HG02571 (cell line): Measurements from ENCODE around the gene NEB.
"Not testable (repeated sequence)": the region's sequence is repeated elsewhere in the genome, so short reads cannot be mapped to it uniquely, and the experiment has no call there.

Source experiments
- ATAC-seq: cut with Tn5 transposase; IDR thresholded peaks from one replicate; pipeline ENCODE4 v1.9.1; 2021; ENCODE audit warnings: mild to moderate bottlenecking, moderate library complexity; ENCODE audit not compliant: unreplicated experiment

NEB gene

DNA sequence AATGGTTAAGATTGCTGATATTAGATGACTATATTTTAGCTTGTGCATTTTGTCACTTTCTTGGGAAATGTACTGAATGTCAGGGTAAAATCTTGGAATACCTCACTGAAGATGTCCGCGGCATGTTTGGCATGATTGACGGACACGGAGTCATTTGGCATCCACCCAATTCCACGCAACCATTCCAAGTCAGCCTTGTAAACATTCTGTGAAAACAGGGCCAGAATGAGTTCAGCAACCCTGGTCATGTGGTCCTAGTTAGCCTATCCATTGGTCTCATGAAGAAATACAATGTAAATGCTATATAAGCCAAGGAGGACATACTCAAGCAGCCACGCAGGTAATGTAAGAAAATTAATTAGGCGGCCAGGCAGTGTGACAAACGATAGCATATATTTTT lies 165.1 kb downstream of the NEB start:
- no peak for ATAC-seq

DNA sequence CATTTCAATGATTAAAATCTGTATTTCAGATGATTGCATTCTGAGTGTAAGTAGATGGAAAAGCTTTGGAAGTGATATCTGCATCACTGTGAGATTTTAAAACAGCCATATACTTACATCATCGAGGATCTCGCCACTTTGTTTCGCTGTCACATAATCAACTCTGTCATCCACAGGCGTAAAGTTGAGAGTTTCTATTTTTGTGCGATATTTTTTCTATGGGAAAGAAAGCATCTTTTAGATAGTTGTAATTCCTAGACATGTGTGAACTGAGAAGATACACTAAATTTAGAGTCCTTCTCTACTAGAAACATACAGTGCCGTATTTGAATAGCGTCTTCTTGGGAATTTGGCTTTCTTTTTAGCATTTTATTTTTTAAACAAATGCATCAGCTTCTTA lies 165.8 kb downstream of the NEB start:
- ATAC-seq = no peak

DNA sequence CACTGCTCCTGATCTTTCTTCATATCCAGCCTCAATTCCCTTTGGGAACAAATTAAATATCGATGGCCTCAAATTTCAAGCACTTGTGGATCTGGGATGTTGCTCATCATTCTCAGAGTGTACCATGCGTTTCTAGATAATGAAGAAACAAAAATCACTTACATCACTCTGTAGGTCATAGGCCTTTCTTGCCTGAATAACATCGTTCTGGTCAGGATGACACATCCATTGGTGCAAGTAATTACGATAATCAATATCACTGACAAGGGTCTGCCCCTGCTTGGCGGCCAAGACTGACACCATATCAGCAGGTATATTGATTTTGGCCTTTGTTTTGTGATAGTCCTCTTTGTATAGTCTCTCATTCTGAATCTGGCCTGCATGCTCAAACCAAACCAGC lies 167.3 kb downstream of the NEB start:
- ATAC-seq = no peak

DNA sequence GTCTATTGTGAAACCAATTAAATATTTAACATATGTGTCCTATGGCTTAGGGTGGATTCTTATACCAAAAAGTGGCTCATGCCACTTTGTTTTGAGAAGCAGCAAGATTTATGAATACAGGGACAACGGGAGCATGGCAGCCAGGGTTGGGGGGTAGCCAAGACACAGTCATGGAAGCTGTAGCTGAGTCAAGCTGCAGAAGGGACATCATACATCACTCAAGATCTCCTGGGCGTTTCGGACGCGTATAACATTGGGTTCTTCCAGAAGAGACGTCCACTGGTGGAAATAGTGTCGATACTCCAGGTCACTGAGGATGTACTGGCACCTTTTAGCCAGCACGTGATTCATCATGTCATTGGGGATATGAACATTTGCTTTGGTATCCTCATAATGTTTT lies 171.9 kb downstream of the NEB start:
- no peak for ATAC-seq

DNA sequence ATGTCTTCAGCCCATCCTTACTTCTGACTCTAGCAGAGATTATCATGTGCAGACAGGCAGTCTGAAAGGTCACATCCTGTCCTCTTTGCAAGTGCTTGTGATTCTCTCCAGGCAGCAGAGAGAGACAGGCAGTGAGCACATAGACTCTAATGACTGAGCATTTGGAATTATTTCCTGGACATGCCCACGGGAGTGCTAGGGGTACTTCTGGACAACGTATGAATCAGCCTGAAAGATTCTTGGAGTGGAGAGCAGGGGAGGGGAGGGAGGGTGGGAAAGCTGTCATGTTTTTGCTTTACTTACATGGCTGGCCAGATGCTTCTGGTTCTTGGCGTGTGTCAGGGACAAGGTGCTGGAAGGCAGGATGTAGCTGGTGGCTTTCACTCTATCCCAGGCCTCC lies 174.0 kb downstream of the NEB start:
- no peak for ATAC-seq

DNA sequence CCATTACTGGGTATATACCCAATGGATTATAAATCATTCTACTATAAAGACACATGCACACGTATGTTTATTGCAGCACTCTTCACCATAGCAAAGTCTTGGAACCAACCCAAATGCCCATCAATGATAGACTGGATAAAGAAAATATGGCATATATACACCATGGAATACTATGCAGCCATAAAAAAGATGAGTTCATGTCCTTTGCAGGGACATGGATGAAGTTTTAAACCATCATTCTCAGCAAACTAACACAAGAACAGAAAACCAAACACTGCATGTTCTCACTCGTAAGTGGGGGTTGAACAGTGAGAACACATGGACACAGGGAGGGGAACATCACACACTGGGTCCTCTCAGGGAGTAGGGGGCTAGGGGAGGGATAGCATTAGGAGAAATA lies 174.8 kb downstream of the NEB start:
- not testable (repeated sequence) for ATAC-seq

DNA sequence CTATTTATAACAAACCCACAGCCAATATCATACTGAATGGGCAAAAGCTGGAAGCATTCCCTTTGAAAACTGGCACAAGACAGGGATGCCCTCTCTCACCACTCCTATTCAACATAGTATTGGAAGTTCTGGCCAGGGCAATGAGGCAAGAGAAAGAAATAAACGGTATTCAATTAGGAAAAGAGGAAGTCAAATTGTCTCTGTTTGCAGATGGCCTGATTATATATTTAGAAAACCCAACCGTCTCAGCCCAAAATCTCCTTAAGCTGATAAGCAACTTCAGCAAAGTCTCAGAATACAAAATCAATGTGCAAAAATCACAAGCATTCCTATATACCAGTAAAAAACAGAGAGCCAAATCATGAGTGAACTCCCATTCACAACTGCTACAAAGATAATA lies 176.4 kb downstream of the NEB start:
- ATAC-seq = not testable (repeated sequence)

DNA sequence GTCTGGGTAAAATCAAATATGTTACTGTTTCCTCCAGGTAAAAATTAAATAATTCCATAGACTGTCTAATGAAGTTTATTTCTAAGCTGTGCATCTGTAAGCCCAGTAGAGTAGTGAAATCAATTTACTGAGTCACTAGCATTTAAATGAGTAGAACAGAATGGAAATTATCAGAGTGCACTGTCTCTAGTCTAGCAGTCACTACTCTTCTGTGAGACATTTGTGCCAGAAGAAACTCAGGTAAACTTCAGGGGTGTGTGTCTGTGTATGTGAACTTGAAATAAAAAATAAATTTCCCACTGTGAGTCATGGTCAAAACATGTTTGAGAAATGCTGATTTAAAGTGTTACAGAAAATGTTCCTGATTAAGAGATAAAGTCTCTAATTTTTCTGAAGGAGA lies 178.2 kb downstream of the NEB start:
- ATAC-seq = no peak

DNA sequence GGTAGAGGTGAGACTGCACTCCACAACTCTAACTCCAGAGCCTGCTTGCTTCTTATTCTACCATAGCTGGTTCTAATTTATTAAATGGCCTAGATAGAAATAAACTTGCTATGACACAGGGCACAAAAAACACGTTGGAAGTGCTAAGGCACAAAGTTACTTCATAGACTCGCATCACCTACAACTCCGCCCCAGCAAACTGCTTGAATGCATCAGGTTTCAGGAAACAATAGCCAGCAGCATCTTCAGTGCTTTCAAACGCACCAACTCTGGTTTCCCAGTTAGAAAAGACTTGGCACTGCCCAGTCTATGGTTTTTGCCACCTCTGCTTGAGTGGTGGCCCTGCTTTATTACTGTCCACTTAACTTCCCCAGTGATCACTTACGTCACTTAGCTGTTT lies 182.0 kb downstream of the NEB start:
- ATAC-seq = no peak

DNA sequence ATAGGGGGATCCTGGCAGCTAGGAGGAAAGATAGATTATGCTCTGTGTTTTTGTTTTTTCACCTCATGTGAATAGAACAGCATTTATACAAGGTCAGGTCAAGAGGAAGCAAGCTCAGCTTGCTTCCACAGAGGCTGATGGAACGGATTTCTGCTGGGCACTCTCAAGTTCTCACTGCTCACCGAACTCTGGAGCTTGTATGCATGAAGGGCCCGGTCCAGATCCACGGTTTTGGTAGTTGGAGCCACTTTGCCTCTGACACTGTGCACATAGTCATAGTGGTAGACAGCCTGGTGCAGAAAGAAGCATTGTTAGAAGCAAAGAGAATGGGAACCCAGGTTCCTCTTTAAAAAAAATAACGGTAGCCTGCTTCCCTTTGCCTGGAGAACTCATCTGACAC lies 182.7 kb downstream of the NEB start:
- no peak for ATAC-seq

DNA sequence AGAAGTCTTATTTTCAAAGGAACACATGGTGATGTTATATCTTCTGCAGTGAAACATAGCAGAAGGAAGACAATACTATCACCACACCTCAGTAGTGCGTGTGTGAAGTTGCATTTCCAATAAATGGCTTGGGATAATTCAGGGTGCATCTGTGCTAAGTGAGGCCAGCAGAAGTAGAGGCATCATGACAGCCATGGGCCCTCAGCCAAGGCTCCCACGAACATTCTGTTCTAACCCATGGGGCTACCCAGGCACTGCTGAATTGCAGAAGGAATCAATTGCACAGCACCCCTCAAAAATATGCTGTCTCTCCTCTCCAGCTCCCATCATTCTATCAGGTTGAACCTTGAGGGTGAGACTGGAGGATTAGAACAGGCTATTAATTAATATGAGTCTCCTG lies 185.1 kb downstream of the NEB start:
- ATAC-seq = no peak

DNA sequence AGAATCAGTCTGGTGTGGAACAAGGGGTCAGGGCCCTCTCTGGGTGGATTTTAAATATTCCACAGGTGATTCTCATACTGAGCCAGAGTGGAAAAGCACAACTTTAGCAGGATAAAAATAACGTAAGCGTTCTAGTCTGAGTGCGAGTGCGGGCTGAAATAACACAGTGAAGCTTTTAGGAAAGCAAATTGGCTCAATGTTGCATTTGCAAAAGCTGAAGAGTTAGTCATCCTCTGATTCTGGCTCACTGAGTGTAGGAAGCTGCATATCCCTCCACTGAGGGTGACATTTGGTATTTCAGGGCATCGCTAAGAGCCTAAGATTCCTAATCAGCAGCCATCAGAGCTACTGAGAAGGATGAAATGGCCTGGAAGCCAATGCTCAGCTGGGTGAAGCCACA lies 189.8 kb downstream of the NEB start:
- no peak for ATAC-seq

DNA sequence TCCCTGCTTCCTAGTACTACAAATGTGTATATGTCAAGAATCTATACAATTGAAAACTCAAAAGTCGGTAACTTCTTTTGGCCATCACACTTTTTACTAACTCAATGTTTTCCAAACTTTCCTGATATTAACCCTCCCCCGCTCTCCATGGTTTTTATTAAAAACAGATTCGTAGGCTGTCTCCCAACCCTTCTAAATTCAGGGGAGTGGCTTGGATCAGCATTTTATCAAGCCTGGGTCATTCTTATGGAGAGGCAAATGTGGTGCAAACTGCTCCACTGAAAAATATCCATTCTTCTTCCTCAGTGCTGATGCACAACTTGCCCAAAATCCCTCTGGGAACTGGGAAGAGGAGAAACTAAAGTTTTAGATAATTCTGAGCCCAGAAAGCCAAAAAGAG lies 190.4 kb downstream of the NEB start:
- ATAC-seq = no peak

DNA sequence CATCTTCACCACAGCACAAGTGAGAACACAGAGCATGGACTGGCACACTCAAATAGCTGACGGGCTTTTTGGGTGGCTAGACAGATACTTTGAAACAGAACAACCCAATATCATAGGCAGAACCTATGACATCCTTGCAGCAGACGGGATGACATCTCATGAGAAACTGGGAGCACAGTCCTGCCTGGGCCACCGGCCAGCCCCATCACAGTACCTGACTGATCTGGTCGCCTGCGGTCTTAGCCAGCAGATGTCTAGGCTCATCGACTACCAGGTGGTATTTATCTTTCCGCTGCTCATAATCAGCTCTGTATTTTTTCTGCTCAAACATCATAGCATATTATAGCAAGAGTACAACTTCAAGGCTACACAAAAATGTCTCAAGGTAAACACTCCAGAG lies 200.3 kb downstream of the NEB start:
- no peak for ATAC-seq

DNA sequence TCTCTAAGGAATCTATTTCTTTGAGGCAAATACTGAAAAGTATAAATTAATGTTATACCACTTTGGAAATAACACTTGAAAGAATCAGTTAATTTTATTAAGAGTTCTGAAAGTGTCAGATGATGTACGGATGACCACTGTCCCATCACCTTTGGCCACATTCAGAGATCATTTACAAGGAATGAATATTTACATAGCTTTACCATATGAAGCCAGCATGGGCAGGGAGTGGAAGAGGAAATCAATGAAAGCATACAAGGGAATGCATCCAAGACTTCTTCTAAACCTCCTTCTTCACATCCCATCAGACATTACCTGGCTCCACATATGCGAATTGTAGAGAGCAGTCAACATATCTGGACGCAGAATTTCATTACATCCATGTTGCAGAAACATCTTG lies 201.1 kb downstream of the NEB start:
- no peak for ATAC-seq

DNA sequence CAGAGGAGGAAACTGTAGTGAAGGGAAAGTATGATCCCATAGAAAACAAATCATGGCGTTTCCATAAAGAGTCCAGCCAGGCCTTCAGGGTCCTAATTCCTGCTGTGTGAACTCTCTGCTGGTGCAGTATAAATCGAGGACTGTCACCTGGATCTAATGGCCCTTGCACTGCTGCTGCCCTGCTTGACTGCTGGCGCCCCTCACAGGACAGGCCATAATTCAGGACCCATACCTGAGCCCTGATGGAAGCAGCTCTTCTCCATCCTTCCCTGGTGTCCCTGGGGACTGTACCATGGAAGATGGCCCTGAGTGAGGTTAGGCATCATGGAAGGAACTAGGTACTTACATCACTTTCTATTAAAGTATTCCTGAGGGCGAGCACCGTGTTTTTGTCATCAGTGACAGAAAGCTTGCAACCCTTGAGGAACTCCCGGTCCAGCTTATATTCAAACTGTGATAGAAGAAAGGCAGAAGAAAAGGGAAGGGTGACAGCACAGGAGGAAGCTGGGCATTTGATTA lies 207.6 kb downstream of the NEB start:
- ATAC-seq = no peak

DNA sequence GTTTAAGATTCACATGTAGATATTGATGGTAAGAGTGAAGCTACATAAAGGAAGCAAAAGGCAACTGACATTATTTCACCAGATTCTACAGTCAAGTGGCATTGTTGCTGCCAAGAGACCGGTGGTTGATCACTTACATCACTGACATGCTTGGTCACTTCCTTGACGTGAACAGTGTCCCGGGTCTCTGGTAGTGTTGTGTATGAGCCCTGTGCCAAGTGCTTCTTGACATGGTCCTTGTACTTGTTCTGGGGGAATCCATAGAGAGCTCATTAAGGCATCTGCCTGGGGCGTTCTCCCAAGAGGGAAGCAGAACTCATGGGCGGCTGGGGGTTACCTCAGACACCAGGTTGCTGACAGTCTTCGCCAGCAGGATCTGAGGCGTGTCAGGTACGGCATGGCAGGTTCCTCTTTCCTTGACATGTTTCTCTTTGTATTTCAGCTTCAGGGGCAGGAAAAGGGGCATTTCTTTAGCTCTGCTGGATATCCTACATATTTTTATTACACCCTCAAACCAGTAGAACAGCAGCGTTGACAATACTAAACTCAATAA lies 208.4 kb downstream of the NEB start:
- ATAC-seq = no peak

DNA sequence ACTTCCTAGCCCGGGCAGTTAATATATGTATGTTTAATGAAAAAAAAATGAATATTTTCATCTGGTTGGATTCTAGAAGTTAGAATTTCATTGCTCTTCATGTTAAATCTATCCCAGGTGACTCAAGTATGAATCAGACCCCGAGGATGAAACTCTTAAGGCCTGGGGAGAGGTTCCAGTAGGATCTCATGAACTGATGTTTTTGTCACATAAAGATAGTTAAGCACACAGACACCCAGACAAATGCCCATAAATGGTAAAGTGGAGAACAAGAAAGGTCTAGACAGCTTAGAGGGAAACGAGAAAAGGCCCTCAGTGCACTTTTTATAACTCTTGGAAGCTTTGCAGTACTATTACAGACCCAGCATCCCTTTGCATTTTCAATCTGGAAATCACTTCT lies 210.4 kb downstream of the NEB start:
- ATAC-seq = no peak

DNA sequence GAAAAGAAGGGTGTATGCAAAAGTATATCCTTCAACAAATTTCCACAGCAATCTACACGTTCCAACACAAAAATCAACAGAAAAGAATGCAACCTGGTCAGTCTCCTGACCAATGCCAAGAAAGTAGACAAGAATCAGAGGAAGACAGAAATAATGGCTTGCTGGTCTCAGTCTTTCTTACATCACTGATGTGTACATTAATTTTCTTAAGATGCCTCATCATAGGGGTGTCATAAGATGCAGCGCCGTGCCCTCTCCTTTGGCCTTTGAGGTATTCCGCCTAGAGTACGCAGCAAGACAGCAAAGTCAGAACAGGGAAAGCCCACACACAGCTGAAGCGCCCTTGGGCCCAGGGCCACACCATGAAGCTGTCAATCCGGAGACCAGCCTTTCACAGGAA lies 211.7 kb downstream of the NEB start:
- no peak for ATAC-seq

DNA sequence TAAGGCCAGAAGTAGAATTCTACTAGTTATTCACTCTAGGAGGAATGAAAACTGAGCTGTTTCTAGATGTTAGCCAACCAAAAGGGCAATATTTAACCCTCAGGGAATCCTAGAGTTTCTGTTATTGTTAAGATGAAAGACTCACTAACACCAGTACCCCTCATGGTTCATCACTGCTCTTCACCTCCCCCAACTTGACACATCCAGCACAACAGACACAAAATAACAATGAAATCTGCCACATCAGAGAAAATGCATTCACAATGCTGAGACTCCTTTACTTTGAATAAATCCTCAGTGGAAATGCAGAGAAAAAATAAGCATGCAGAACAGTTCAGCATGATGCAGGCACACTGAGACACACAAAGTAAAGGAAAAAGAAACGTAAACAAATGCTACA lies 213.3 kb downstream of the NEB start:
- no peak for ATAC-seq

DNA sequence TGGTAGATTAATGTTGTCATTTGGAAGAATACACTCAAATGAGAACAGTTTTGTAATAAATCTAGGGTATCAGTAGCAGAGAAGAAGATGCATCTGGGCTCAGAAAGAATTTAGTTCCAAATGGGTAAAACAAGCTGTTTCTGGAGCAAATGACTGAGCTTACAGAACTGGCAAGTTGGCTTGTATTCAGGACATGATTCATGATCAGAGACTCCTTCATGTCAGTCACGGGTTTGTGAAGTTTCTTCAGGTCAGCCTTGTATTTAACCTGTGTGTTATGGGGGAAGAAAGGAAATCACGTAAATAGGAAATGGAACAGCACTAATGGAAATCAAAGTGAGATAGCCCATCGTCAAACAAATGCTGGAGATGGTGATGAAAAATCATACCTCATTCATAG lies 215.5 kb downstream of the NEB start:
- ATAC-seq = no peak

DNA sequence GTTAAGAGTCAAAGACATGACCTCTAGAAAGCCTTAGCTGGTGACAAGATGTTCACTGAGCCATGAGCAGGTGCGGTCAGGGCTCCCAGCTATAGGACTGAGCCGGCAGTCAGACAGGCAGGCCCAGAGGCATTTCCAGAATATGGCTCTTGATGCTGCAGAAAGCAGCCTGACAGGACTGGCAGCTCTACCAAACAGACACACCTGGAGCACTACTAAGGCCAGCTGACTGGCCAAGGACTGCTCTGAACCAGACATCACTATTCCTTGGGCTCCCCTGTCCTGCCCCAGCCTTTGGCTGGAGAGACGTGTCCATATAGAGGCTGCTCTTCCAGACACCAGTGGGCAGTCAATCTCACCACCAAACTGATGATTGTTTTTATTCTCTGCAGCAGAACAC lies 225.8 kb downstream of the NEB start:
- ATAC-seq = no peak

DNA sequence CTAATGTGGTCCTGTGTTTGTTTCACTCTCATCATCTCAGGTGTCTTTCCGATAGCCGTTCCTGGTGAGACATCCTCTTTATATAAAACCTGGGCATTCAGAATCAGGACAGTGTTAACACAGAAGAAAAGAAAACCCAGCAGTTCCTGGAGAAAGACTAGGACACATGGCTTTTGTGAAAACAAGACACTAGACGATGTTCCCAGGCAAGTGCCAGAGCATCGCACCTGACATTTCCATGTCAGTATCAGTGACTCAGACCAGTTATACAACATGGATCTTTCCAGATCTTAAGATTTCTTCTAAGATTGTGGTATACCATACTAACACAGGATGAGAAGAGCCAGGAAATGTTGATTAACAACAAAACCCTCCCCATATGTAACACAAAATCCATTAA lies 228.1 kb downstream of the NEB start:
- ATAC-seq = no peak

DNA sequence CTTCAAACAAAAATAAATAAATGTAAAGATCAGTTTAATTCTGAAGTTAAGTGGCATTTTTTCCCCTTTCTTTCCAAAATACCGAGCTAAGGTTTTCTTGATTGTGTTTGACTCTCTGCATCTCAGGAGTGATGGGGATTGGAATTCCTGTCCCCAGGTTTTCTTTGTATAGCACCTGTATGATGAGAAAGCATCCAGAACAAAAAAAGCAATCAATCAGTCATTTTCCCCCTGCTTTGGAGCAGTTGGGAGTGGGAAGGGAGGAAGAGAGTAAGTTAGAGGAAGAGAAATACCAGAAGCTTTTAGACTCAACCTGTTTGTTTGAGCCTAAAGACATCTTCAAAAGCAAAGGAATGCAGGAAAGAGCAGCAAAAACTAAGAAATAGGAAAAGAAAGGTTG lies 236.1 kb downstream of the NEB start:
- ATAC-seq = no peak
